Tibial artery (tissue), 4 donors: ENCODE measurements around the gene TRAF2.

Experiments
- DNase-seq, 2 donors: peaks; one replicate each; pipeline ENCODE4 v3.0.0-alpha.2; 2019
- H3K27ac ChIP-seq, 2 donors: fragments of 200-600 bp; sonication (generic) in 1 of 2; 1 replicate in 1 of 2; 2 replicates in 1 of 2; pipeline ENCODE4 v1.5.1; 2018 to 2019; ENCODE audit warnings: mild to moderate bottlenecking in 1 of 2
- H3K27me3 ChIP-seq, 2 donors: fragments of 200-600 bp; sonication (generic) in 1 of 2; one replicate each; pipeline versions ENCODE4 v1.5.1 to v1.6.0; 2016 to 2019
- H3K36me3 ChIP-seq, 3 donors: fragments of 200-600 bp; sonication (generic) in 2 of 3; one replicate each; pipeline ENCODE4 v1.5.1; 2016 to 2019; ENCODE audit warnings: mild to moderate bottlenecking in 2 of 3
- H3K4me1 ChIP-seq, 4 donors: fragments of 200-600 bp; sonication (generic) in 2 of 4; 1 replicate in 3 of 4; 2 replicates in 1 of 4; pipeline ENCODE4 v1.5.1; 2016 to 2019
- H3K4me3 ChIP-seq, 2 donors: fragments of 200-600 bp; sonication (generic) in 1 of 2; 1 replicate in 1 of 2; 2 replicates in 1 of 2; pipeline ENCODE4 v1.5.1; 2018 to 2019; ENCODE audit warnings: mild to moderate bottlenecking in 2 of 2
- H3K9me3 ChIP-seq, 3 donors: fragments of 200-600 bp; sonication (generic) in 1 of 3; one replicate each; pipeline ENCODE4 v1.5.1; 2016 to 2019
- CTCF ChIP-seq, 2 experiments: fragments of 200-600 bp in 1 of 2; fragments of 450-650 bp in 1 of 2; IDR thresholded peaks; one replicate each; pipeline ENCODE4 v1.5.1; 2017 to 2019; ENCODE audit warnings: antibody characterized with exemption in 2 of 2, mild to moderate bottlenecking in 1 of 2, moderate library complexity in 1 of 2
- intact Hi-C: fragments of 100-400 bp; cut with DNase I; formaldehyde crosslinking; loops from one replicate; pipeline ENCODE4 v1.15.0; 2023; ENCODE audit warnings: low total_unique reads

The TRAF2 gene

GRCh38 chr9:136961279-136962065 lies 75.2 kb downstream of the TRAF2 start:
- Histone ChIP-seq H3K9me3 (no peaks in the 10 kb centered on the region), H3K27me3 (peaks cover 0 to 2% of the 10 kb centered on the region in 2 donors), H3K27ac (peak overlapping the region; percentile 40 to 47), H3K36me3 (no peaks in the 10 kb centered on the region), H3K4me1 (peaks cover 0 to 19% (median 11%) of the 10 kb centered on the region in 4 donors), H3K4me3 (no peak overlapping the region)
- no peak for DNase-seq
- no peak for TF ChIP-seq CTCF (IDR thresholded peaks at IDR 0.05)
- intact Hi-C loops = no loop called here

DNA sequence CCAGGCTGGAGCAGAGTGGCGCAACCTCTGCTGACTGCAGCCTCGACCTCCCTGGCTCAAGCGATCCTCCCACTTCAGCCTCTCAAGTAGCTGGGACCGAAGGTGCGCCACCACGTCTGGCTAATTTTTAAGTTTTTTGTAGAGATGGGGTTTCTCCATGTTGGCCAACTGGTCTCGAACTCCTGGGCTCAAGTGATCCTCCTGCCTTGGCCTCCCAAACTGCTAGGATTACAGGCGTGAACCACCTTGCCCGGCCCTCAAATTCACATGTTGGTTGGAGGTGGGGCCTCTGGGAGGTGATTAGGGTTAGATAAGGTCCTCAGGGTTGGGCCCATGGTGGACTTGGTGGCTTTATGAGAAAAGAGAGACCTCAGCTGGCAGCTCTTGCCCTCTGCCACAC lies 75.8 kb downstream of the TRAF2 start:
- peak overlapping the region in 1 of 2 donors; percentile 47 for H3K27ac ChIP-seq
- no peak overlapping the region for H3K4me3 ChIP-seq
- TF ChIP-seq CTCF (IDR thresholded peaks at IDR 0.05) = no peak
- intact Hi-C loops = no loop called here
- H3K36me3 ChIP-seq = no peaks in the 10 kb centered on the region
- peaks cover 0 to 2% of the 10 kb centered on the region in 2 donors for H3K27me3 ChIP-seq
- DNase-seq = no peak
- H3K9me3 ChIP-seq = no peaks in the 10 kb centered on the region
- peaks cover 0 to 20% (median 11%) of the 10 kb centered on the region in 4 donors for H3K4me1 ChIP-seq

DNA sequence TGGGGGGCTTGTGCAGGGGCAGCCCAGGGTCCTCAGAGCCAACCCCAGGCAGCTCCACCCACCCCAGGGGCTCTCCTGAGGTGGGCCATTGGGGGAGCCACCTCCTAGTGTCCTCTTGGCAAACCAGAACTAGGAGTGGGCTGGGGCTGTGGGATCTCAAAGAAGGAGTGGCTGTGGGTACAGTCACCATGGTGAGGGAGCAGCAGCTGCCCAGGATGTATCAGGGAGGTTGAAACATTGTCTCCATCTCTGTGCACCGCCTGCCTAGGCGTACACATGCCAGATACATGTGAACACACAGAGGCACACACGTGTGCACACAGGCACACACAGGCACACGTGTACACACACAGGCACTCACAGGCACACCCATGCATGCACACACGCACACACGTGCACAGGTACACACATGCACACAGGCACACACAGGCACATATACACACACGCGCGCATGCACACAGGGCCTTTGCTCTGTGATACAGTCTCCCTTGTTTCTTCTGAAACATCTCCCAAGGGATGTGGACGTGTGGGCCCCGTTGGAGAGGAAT lies 76.5 kb downstream of the TRAF2 start:
- H3K9me3 ChIP-seq = no peaks in the 10 kb centered on the region
- no peak overlapping the region for H3K27ac ChIP-seq
- peaks cover 0 to 20% (median 11%) of the 10 kb centered on the region in 4 donors for H3K4me1 ChIP-seq
- TF ChIP-seq CTCF (IDR thresholded peaks at IDR 0.05) = no peak
- H3K4me3 ChIP-seq = no peak overlapping the region
- intact Hi-C loops = no loop called here
- no peaks in the 10 kb centered on the region for H3K36me3 ChIP-seq
- DNase-seq = no peak
- H3K27me3 ChIP-seq = peaks cover 0 to 2% of the 10 kb centered on the region in 2 donors

GRCh38 chr9:136963341-136963740 lies 77.0 kb downstream of the TRAF2 start:
- H3K4me3 ChIP-seq = no peak overlapping the region
- intact Hi-C loops = no loop called here
- DNase-seq = no peak
- no peak overlapping the region for H3K27ac ChIP-seq
- no peaks in the 10 kb centered on the region for H3K9me3 ChIP-seq
- no peaks in the 10 kb centered on the region for H3K36me3 ChIP-seq
- TF ChIP-seq CTCF (IDR thresholded peaks at IDR 0.05) = no peak
- H3K27me3 ChIP-seq = peaks cover 0 to 7% of the 10 kb centered on the region in 2 donors
- H3K4me1 ChIP-seq = peaks cover 0 to 20% (median 11%) of the 10 kb centered on the region in 4 donors

- DNase-seq = no peak
- TF ChIP-seq CTCF (IDR thresholded peaks at IDR 0.05) = no peak
- peaks cover 0 to 20% (median 11%) of the 10 kb centered on the region in 4 donors for H3K4me1 ChIP-seq
- no peak overlapping the region for H3K4me3 ChIP-seq
- no peaks in the 10 kb centered on the region for H3K9me3 ChIP-seq
- intact Hi-C loops = no loop called here
- no peak overlapping the region for H3K27ac ChIP-seq
- H3K27me3 ChIP-seq = peaks cover 0 to 12% of the 10 kb centered on the region in 2 donors
- no peaks in the 10 kb centered on the region for H3K36me3 ChIP-seq
These were observed 77.4 kb downstream of the TRAF2 start for GRCh38 chr9:136963751-136964150.
